ENCODE results near the gene HIF3A. TPM values are rescaled to one million over a fixed set of nuclear protein-coding genes. Genes with fewer than 3 reads are reported as not detected.
A peak's percentile ranks its signal among the peaks of the same experiment; 100 is the strongest.
"Not testable (repeated sequence)": the region's sequence is repeated elsewhere in the genome, so short reads cannot be mapped to it uniquely, and the experiment has no call there.

Gene HIF3A
- total RNA-seq, result 100 to 1,000 TPM in 2 of 4 donors, 10 to 100 TPM in 2; 21.5 to 212 (median 103) TPM

- TF ChIP-seq CTCF (IDR thresholded peaks at IDR 0.05) (no peak), POLR2A (IDR thresholded peaks at IDR 0.05) (no peak)
- peak; percentile 64 to 75 for DNase-seq
- intact Hi-C loops (cut with DNase I; ENCODE audit: low total_unique reads), result no loop called here
- peak within 1 kb of the TSS; percentile 38 to 50 for H3K4me3 ChIP-seq
- H3K36me3 ChIP-seq, result no peaks in the 10 kb centered on the region
- H3K9me3 ChIP-seq, result no peaks in the 10 kb centered on the region
- peak within 1 kb of the TSS; percentile 85 to 95 for H3K27ac ChIP-seq
- no peaks in the 10 kb centered on the region for H3K27me3 ChIP-seq
- peaks cover 3 to 15% of the 10 kb centered on the region in 2 donors for H3K4me1 ChIP-seq
Observed at GRCh38 chr19:46296722-46297461, at the start of gene HIF3A. Gene HIF3A (plus strand): TSS chr19:46297042. CDS start chr19:46297077, 35 bp downstream.

- TF ChIP-seq POLR2A (IDR thresholded peaks at IDR 0.05) (no peak), CTCF (IDR thresholded peaks at IDR 0.05) (no peak)
- Histone ChIP-seq H3K36me3 (no peaks in the 10 kb centered on the region), H3K27ac (no peak overlapping the region), H3K4me1 (no peaks in the 10 kb centered on the region), H3K27me3 (no peaks in the 10 kb centered on the region), H3K9me3 (no peaks in the 10 kb centered on the region), H3K4me3 (no peak overlapping the region)
- intact Hi-C loops (cut with DNase I; ENCODE audit: low total_unique reads), result loop anchor here (10.0 kb wide), 1 partner anchor 45 kb away; no protein-coding TSS in a partner anchor
- no peak for DNase-seq
Observed at GRCh38 chr19:46250076-46250735, 46.6 kb upstream of the HIF3A start.

GRCh38 chr19:46251416-46251815 is 45.4 kb upstream of the HIF3A start:
- TF ChIP-seq CTCF (IDR thresholded peaks at IDR 0.05) (no peak), POLR2A (IDR thresholded peaks at IDR 0.05) (no peak)
- intact Hi-C loops (cut with DNase I; ENCODE audit: low total_unique reads), result loop anchor here (10.0 kb wide), 1 partner anchor 47 kb away; no protein-coding TSS in a partner anchor

GRCh38 chr19:46254776-46255175 is 42.1 kb upstream of the HIF3A start:
- no peak overlapping the region for H3K27ac ChIP-seq
- no peak overlapping the region for H3K4me3 ChIP-seq
- H3K27me3 ChIP-seq, result no peaks in the 10 kb centered on the region
- TF ChIP-seq POLR2A (IDR thresholded peaks at IDR 0.05), result no peak
- no peak for TF ChIP-seq CTCF (IDR thresholded peaks at IDR 0.05)
- no peaks in the 10 kb centered on the region for H3K4me1 ChIP-seq
- intact Hi-C loops (cut with DNase I; ENCODE audit: low total_unique reads), result loop anchor here (10.0 kb wide), 1 partner anchor 50 kb away; no protein-coding TSS in a partner anchor
- no peaks in the 10 kb centered on the region for H3K36me3 ChIP-seq
- H3K9me3 ChIP-seq, result no peaks in the 10 kb centered on the region
- no peak for DNase-seq

More at GRCh38 chr19:46251416-46251815, 45.4 kb upstream of the HIF3A start:
- Histone ChIP-seq H3K36me3 (no peaks in the 10 kb centered on the region), H3K4me3 (no peak overlapping the region), H3K4me1 (no peaks in the 10 kb centered on the region), H3K9me3 (no peaks in the 10 kb centered on the region), H3K27me3 (no peaks in the 10 kb centered on the region), H3K27ac (no peak overlapping the region)
- no peak for DNase-seq

- TF ChIP-seq CTCF (IDR thresholded peaks at IDR 0.05) (no peak), POLR2A (IDR thresholded peaks at IDR 0.05) (no peak)
- Histone ChIP-seq H3K27ac (no peak overlapping the region), H3K4me3 (no peak overlapping the region), H3K27me3 (no peaks in the 10 kb centered on the region), H3K36me3 (no peaks in the 10 kb centered on the region), H3K9me3 (no peaks in the 10 kb centered on the region), H3K4me1 (no peaks in the 10 kb centered on the region)
- intact Hi-C loops (cut with DNase I; ENCODE audit: low total_unique reads), result loop anchor here (10.0 kb wide), 1 partner anchor 52 kb away; no protein-coding TSS in a partner anchor
- DNase-seq, result no peak
Observed at GRCh38 chr19:46256855-46257254, 40.0 kb upstream of the HIF3A start.

- not testable (repeated sequence) for H3K4me3 ChIP-seq, H3K27ac ChIP-seq, H3K27me3 ChIP-seq, H3K36me3 ChIP-seq, DNase-seq, H3K4me1 ChIP-seq, H3K9me3 ChIP-seq
- intact Hi-C loops (cut with DNase I; ENCODE audit: low total_unique reads), result loop anchor here (5.0 kb wide), 1 partner anchor 184 kb away; no protein-coding TSS in a partner anchor
Observed at GRCh38 chr19:46261501-46261900, 35.3 kb upstream of the HIF3A start.

GRCh38 chr19:46262684-46263296 is 34.1 kb upstream of the HIF3A start:
- not testable (repeated sequence) for H3K4me1 ChIP-seq, H3K9me3 ChIP-seq, H3K27me3 ChIP-seq, DNase-seq, H3K36me3 ChIP-seq, H3K4me3 ChIP-seq, H3K27ac ChIP-seq
- intact Hi-C loops (cut with DNase I; ENCODE audit: low total_unique reads), result loop anchor here (2.0 to 5.0 kb wide), 2 partner anchors 185 to 234 kb away; no protein-coding TSS in a partner anchor
